HL-60 (cell line): ENCODE results near the gene TTLL1.

Experiments used
- CTCF ChIP-seq: IDR thresholded peaks from one replicate; pipeline ENCODE4 v1.5.1; 2011; ENCODE audit warnings: low read length, control low read depth, inconsistent platforms; ENCODE audit not compliant: insufficient read depth
- GABPA ChIP-seq: IDR thresholded peaks from 2 replicates; pipeline ENCODE4 v1.6.1; 2012; ENCODE audit warnings: low read depth
- POLR2AphosphoS5 ChIP-seq: IDR thresholded peaks from 2 replicates; pipeline ENCODE4 v1.6.1; 2012; ENCODE audit warnings: low read depth
- REST ChIP-seq: IDR thresholded peaks from 2 replicates; pipeline ENCODE4 v1.6.1; 2012; ENCODE audit warnings: low read depth; ENCODE audit not compliant: insufficient replicate concordance
- SPI1 ChIP-seq: IDR thresholded peaks from 2 replicates; pipeline ENCODE4 v1.6.1; 2012; ENCODE audit warnings: low read depth, mild to moderate bottlenecking, borderline replicate concordance

GRCh38 chr22:43127166-43127908, 38.1 kb upstream of the TTLL1 start:
- TF ChIP-seq CTCF: no peak
- TF ChIP-seq REST: no peak
- no peak for TF ChIP-seq POLR2AphosphoS5
- no peak for TF ChIP-seq GABPA
- TF ChIP-seq SPI1: no peak
